ACC112 (cell line): ENCODE measurements around the gene LAMA4.

ENCODE experiments used
- H2AFZ ChIP-seq: fragments of 200-600 bp; sonication (generic); one replicate; pipeline ENCODE4 v1.6.0; 2017; ENCODE audit warnings: antibody characterized with exemption, low read length; ENCODE audit not compliant: unreplicated experiment
- H3K27ac ChIP-seq: fragments of 200-600 bp; sonication (generic); 2 replicates; pipeline ENCODE4 v1.5.1; 2014; ENCODE audit warnings: low read depth, mild to moderate bottlenecking, antibody characterized with exemption, low read length, moderate library complexity
- H3K27me3 ChIP-seq: fragments of 200-600 bp; sonication (generic); 2 replicates; pipeline ENCODE4 v1.6.1; 2014; ENCODE audit warnings: mild to moderate bottlenecking, antibody characterized with exemption, low read length, moderate library complexity, mixed read lengths; ENCODE audit not compliant: insufficient read depth
- H3K36me3 ChIP-seq: fragments of 200-600 bp; sonication (generic); 2 replicates; pipeline ENCODE4 v1.6.1; 2016; ENCODE audit warnings: mild to moderate bottlenecking, antibody characterized with exemption, low read length, moderate library complexity, mixed read lengths; ENCODE audit not compliant: insufficient read depth
- H3K4me1 ChIP-seq: fragments of 200-600 bp; sonication (generic); one replicate; pipeline ENCODE4 v1.6.1; 2016; ENCODE audit warnings: low read length, mixed read lengths; ENCODE audit not compliant: insufficient read depth, unreplicated experiment, control insufficient read depth
- H3K4me3 ChIP-seq: fragments of 200-600 bp; sonication (generic); 2 replicates; pipeline ENCODE4 v1.5.1; 2014; ENCODE audit warnings: mild to moderate bottlenecking, low read depth, low read length
- H3K79me2 ChIP-seq: fragments of 200-600 bp; sonication (generic); one replicate; pipeline ENCODE4 v1.6.0; 2016; ENCODE audit warnings: low read length; ENCODE audit not compliant: control insufficient read depth, unreplicated experiment, insufficient read depth

Gene LAMA4

GRCh38 chr6:112253841-112254816, at the start of gene LAMA4:
LAMA4 (minus strand) TSS chr6:112254567; CDS start chr6:112254150, 417 bp downstream.
- Histone ChIP-seq H3K4me3 (peak within 1 kb of the TSS; percentile 89), H3K36me3 (peaks cover 19% of the 10 kb centered on the region), H2AFZ (peak within 1 kb of the TSS; percentile 20), H3K27me3 (no peaks in the 10 kb centered on the region), H3K79me2 (peaks cover 59% of the 10 kb centered on the region), H3K4me1 (peaks cover 26% of the 10 kb centered on the region), H3K27ac (peak within 1 kb of the TSS; percentile 90)

GRCh38 chr6:112302142-112302705, 47.9 kb upstream of the LAMA4 start:
- Histone ChIP-seq H3K79me2 (no peaks in the 10 kb centered on the region), H3K27ac (no peak overlapping the region), H3K36me3 (no peaks in the 10 kb centered on the region), H2AFZ (no peak overlapping the region), H3K4me3 (no peak overlapping the region), H3K27me3 (no peaks in the 10 kb centered on the region), H3K4me1 (peaks cover 37% of the 10 kb centered on the region)

- Histone ChIP-seq H3K79me2 (no peaks in the 10 kb centered on the region), H3K27me3 (no peaks in the 10 kb centered on the region), H3K4me3 (no peak overlapping the region), H3K36me3 (no peaks in the 10 kb centered on the region), H2AFZ (peak overlapping the region; percentile 35), H3K27ac (peak overlapping the region; percentile 99), H3K4me1 (peaks cover 50% of the 10 kb centered on the region)
Measured at GRCh38 chr6:112300896-112301295, 46.5 kb upstream of the LAMA4 start.

GRCh38 chr6:112298816-112299281, 44.5 kb upstream of the LAMA4 start:
- H3K4me3 ChIP-seq: peak overlapping the region; percentile 54
- no peaks in the 10 kb centered on the region for H3K79me2 ChIP-seq
- no peaks in the 10 kb centered on the region for H3K36me3 ChIP-seq
- peak overlapping the region; percentile 25 for H2AFZ ChIP-seq
- peaks cover 52% of the 10 kb centered on the region for H3K4me1 ChIP-seq
- H3K27ac ChIP-seq: peak overlapping the region; percentile 99
- no peaks in the 10 kb centered on the region for H3K27me3 ChIP-seq

GRCh38 chr6:112298021-112298745, 43.8 kb upstream of the LAMA4 start:
- H3K36me3 ChIP-seq: no peaks in the 10 kb centered on the region
- H3K79me2 ChIP-seq: no peaks in the 10 kb centered on the region
- peak overlapping the region; percentile 99 for H3K27ac ChIP-seq
- H2AFZ ChIP-seq: no peak overlapping the region
- peak overlapping the region; percentile 54 for H3K4me3 ChIP-seq
- peaks cover 52% of the 10 kb centered on the region for H3K4me1 ChIP-seq
- no peaks in the 10 kb centered on the region for H3K27me3 ChIP-seq

- no peaks in the 10 kb centered on the region for H3K27me3 ChIP-seq
- no peak overlapping the region for H3K4me3 ChIP-seq
- H2AFZ ChIP-seq: no peak overlapping the region
- H3K27ac ChIP-seq: peak overlapping the region; percentile 99
- no peaks in the 10 kb centered on the region for H3K79me2 ChIP-seq
- H3K4me1 ChIP-seq: peaks cover 64% of the 10 kb centered on the region
- H3K36me3 ChIP-seq: no peaks in the 10 kb centered on the region
Measured at GRCh38 chr6:112296694-112297093, 42.3 kb upstream of the LAMA4 start.

- no peak overlapping the region for H3K4me3 ChIP-seq
Measured at GRCh38 chr6:112296122-112296521, 41.8 kb upstream of the LAMA4 start.

GRCh38 chr6:112291161-112291762, 36.9 kb upstream of the LAMA4 start:
- Histone ChIP-seq H3K4me3 (no peak overlapping the region), H3K36me3 (no peaks in the 10 kb centered on the region), H3K27me3 (no peaks in the 10 kb centered on the region), H3K4me1 (peaks cover 38% of the 10 kb centered on the region), H2AFZ (no peak overlapping the region), H3K79me2 (no peaks in the 10 kb centered on the region), H3K27ac (peak overlapping the region; percentile 24)

More at GRCh38 chr6:112296122-112296521, 41.8 kb upstream of the LAMA4 start:
- Histone ChIP-seq H3K27ac (peak overlapping the region; percentile 99), H3K36me3 (no peaks in the 10 kb centered on the region), H3K79me2 (no peaks in the 10 kb centered on the region), H3K27me3 (no peaks in the 10 kb centered on the region), H2AFZ (peak overlapping the region; percentile 6), H3K4me1 (peaks cover 67% of the 10 kb centered on the region)

- Histone ChIP-seq H3K79me2 (no peaks in the 10 kb centered on the region), H3K27me3 (no peaks in the 10 kb centered on the region), H3K27ac (peak overlapping the region; percentile 42), H3K36me3 (no peaks in the 10 kb centered on the region), H3K4me3 (no peak overlapping the region), H2AFZ (peak overlapping the region; percentile 80), H3K4me1 (peaks cover 33% of the 10 kb centered on the region)
Measured at GRCh38 chr6:112289038-112289566, 34.7 kb upstream of the LAMA4 start.

GRCh38 chr6:112288475-112288874, 34.1 kb upstream of the LAMA4 start:
- Histone ChIP-seq H3K4me3 (no peak overlapping the region), H2AFZ (peak overlapping the region; percentile 4)

More at GRCh38 chr6:112288475-112288874, 34.1 kb upstream of the LAMA4 start:
- Histone ChIP-seq H3K79me2 (no peaks in the 10 kb centered on the region), H3K27ac (peak overlapping the region; percentile 42), H3K4me1 (peaks cover 33% of the 10 kb centered on the region), H3K27me3 (no peaks in the 10 kb centered on the region), H3K36me3 (no peaks in the 10 kb centered on the region)
